NB4 (cell line): Measurements from ENCODE around the gene PYGM.

Experiments
- CTCF ChIP-seq: IDR thresholded peaks from one replicate; pipeline ENCODE4 v1.5.1; 2012; ENCODE audit warnings: low read depth, low read length
- MAX ChIP-seq: IDR thresholded peaks from 2 replicates; pipeline ENCODE4 v1.6.1; 2011; ENCODE audit warnings: low read depth, low read length
- MYC ChIP-seq: IDR thresholded peaks from 2 replicates; pipeline ENCODE4 v1.6.1; 2011; ENCODE audit warnings: low read depth, low read length
- POLR2A ChIP-seq: IDR thresholded peaks from 2 replicates; pipeline ENCODE4 v1.6.1; 2011; ENCODE audit warnings: mild to moderate bottlenecking; ENCODE audit not compliant: insufficient read length; ENCODE audit errors: extremely low read depth

- TF ChIP-seq MAX (no peak), CTCF (no peak), POLR2A (no peak), MYC (no peak)
Observed at GRCh38 chr11:64754919-64755662, 4.7 kb downstream of the PYGM start.
